Activated CD4-positive, alpha-beta T cell treated with anti-CD3 and anti-CD28 coated beads for 1 hour (primary cell): ENCODE results near the gene SH3BP4.

Experiments
- DNase-seq: peaks from one replicate; pipeline ENCODE4 v3.0.0-alpha.2; 2020

Gene SH3BP4

DNA sequence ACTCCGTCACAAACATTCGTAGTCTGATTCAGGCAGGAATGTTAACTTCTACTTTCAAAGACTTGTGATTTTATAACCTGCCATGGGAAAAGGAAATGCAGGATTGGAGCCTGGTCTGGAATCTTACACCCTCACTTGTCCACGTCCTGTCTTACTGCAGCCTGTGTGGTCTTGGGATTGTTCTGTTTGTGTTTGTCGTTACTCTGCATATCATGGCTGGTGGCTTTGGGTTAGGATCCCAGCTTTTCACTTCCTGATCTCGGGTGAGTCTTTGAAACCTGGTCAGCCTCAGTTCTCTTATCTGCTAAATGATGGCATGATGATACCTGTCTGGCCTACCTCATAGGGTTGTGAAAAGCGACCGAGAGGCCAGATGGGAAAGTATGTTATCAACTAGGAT lies 34.6 kb downstream of the SH3BP4 start:
- no peak for DNase-seq

DNA sequence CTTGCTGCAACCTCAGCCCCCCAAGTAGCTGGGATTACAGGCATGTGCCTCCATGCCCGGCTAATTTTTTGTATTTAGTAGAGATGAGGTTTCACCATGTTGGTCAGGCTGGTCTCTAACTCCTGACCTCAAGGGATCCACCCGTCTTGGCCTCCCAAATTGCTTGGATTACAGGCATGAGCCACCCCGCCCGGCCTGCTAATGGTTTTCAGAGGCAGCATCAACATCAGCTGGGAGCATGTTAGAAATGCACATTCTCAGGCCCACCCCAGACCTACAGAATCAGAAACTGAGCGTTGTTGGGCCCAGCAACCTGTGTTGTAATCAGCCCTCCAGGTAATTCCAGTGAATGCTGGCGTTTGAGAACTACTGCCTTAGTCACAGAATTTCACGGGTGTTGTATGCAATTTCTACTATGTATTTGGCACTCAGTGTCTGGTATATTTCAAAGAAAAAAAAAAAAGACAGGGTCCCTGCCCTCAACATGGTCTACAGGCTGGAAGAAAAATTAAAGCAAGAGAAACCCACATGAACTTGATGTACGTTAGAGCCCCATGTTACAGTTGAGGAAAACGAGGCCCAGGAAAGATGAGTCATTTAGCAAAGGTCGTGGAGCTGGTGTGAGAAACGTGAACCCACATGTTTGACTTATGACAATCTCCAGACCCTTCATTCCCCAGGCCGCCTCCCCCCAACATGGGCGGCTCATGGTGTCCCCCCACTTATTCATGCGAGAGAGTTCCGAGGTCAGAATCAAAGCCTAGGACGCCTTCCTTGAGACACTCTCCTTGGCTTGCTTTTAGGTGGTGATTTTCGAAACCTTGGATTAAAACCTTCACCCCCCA lies 35.3 kb downstream of the SH3BP4 start:
- DNase-seq = no peak

DNA sequence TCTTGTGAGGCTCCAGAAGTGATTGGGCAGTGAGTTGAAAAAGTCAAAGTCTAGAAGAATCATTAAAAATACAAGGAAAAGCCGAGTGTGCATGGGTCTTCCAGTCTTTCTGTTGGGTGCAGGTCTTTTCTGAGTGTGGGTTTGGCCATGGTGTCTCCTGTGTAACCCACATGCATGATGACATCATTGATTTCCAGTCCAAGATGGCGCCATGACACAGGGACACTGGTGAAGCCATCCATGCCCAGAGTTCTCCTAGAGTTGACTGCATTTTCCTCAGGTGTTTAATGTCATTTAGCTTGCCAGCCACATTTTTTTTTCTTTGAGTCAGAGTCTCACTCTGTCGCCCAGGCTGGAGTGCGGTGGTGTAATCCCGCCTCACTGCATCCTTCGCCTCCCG lies 35.9 kb downstream of the SH3BP4 start:
- DNase-seq = no peak

DNA sequence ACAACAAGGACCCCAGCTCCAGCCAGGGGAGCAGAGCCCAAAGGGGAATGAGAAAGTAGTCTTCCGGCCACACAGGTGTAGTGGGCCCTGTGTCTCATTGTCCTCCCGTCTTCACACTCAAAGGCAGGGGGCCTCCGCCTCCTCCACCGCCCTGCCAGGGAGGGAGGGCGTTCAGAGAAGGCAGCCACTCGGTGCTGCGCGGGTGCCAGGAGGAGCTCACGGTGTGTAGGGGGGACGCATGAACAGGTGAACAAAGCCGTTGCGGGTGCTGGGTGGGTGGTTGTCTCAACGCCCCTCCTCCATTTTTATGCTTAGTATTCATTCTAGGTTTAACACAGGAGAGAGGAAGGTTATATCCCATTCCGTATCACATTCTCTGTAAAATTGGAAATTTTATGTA lies 36.7 kb downstream of the SH3BP4 start:
- DNase-seq = no peak

DNA sequence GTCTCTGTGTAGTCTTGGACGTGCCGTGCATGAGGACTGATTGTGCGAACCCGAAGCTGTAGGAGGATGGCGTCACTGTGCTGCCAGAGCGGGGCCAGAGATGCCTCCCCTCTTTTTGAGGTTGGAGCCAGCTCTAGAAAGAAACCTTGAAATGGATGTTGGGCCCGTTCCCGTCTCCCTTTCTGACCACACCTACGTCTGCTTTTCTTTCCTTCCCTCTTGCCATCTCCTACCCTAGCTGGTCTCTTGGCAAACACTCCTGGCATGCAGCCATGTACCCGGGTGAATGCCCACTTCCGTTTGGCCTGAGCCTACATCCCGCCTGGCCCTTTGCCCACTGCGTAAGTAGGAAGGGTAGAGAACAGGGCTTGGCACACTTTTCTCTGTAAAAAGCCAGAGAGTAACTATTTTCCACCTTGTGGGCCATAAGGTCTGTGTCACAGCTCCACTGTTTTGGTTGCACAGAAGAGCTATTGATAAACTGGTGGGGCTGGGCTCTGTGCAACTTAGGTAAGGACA lies 37.4 kb downstream of the SH3BP4 start:
- DNase-seq = no peak

DNA sequence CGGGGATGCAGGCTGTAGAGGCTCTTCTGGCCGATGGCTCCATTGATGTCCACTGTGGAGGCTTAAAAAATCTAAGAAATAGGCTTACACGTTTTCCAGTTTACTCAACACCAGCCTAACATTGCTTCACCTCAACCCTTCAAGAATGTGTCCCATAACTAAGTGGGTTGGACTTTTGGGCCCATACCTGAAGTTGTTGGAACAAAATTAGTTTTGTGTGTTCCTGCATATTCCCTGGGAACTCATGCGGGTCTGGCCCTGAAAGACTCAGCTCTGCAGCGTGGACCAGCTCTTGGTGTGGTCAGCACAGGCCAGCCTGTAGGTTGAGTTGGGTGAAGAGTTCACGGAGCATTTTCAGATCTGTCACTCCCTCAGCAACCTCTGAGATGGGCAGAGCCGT lies 38.5 kb downstream of the SH3BP4 start:
- no peak for DNase-seq

DNA sequence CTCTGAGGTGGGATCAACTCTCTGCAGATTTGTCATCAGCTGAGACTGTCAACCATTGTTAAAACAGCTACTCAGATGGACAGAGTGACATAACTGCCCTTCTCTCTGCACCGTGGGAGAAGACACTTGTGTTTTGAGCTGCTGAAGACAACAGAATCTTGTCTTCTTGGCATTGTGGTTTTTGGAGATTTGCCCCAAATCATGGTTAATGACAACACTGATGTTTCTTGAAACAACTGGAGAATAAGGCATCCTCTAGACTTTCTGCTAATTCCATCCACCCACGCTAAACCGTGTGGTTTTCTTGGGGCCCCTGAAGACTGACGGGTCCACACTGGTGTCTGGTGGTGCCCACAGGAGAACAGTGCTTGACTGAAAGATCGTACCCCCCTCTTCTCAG lies 39.5 kb downstream of the SH3BP4 start:
- no peak for DNase-seq

DNA sequence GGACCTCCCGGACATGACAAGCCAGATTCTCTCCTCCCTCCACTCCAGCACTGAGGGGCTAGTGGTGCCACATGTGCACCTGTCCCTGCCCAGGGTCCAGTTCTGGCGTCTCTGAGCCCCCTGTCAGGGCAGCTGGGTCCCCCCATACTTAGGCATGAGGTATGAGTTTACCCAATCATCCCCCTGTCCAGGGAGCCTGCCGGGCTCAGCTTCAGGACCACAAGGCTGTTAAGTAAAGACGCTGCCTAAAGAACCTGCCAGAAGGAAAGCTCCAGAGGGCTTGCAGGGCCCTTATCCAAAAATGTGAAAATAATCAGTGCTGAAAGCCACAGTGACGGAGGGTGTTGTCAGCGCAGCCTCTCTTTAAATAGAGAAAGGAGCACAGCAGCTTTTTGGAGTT lies 40.0 kb downstream of the SH3BP4 start:
- DNase-seq = no peak

DNA sequence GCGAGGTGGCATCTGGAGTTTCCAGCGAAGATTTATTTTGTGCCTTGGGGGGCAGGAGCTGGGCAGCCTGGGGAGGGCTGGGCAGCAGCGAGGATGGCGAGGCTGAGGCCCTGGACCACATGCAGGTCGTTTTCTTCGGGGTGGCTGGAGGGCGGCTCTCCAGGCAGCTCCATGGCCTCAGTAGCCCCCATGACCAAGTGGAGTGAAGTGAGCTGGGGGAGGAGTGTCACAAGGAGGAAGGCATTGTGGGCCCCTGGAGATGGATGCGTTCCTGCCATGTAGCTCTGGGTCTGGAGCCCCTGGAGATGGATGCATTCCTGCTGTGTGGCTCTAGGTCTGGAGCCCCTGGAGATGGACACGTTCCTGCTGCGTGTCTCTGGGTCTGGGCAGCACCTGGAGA lies 40.4 kb downstream of the SH3BP4 start:
- no peak for DNase-seq

DNA sequence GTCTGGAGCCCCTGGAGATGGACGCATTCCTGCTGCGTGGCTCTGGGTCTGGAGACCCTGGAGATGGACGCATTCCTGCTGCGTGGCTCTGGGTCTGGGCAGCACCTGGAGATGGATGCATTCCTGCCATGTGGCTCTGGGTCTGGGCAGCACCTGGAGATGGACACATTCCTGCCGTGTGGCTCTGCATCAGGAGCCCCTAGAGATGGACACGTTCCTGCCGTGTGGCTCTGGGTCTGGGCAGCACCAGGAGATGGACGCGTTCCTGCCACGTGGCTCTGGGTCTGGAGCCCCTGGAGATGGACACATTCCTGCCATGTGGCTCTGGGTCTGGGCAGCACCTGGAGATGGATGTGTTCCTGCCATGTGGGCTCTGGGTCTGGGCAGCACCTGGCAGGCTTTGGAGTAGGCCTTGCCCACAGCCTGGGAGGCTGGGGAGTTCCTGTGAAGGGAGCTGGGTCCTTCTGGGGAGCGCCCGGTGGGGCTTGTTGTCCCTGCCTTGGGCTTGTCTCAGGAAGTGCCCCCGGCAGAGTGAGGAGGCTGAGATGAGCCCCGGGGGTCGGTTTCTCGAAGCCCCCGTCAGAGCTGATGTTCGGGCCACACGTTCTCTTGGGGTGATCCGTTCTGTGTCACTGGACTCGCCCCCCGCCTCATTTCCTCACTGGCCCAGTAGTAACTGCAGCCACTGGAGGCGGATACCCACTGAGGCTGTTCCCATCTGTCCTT lies 41.0 kb downstream of the SH3BP4 start:
- DNase-seq = no peak

DNA sequence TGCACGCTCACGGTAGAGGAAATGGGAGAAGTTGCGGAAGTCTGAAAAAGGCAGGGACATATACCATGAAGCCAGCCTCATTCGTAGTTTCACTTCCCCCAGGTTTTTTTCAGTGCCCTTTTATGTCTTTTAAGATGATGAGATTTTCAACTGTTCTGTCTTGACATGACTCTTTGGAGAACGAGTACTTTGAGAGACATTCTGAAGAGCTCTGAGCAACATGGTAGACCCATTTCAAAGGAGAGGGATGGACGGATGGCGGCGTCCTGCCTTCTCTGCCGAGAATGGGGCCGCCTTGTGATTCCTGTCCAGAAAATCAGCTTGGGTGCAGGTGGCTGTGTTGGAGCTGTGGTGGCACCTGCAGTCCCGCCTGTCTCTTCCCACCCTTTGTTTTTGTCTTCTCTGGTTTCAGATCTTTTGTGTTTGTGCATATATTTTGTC lies 41.7 kb downstream of the SH3BP4 start:
- no peak for DNase-seq

DNA sequence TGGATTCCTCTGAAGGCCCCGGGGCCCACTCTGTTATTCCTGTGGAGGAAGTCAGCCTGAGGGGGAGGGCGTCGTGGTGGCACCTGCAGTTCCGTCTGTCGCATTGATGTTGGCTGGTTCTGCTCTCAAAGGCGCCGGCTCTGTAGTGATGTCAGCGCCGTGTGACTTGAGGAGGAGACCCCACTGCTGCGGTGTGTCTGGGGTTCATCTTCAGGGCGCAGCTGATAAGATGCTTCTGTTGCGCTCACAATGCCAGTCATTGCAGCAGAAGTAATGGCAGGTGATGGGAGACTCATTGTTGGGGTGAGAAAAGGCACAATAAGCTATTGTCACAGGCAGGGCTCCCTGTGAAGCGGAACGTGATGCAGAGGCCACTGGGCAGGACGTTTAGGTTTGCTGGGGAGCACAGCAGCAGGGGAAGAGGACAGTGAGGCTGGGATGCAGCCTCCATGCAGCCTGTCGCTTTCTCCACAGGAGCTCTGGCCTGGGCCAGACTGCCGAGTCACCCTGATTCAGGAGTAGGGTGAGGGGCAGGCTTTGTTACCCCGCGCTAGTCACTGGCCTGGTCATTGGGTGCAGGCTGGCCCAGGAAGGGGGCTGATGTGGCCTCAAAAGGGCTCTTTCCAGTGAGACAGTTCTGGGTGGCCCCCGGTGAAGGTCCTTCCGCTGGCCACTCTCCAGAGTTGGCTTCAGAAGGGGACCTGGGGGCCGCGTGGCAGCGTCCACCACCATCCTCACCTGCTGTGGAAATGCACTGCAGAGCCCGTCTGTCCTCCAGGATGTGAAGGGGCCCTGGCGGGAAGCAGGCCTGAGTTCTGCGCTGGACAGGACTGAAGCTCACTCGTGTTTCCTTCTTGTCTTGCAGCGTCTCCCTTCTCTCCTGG lies 42.9 kb downstream of the SH3BP4 start:
- DNase-seq = no peak

DNA sequence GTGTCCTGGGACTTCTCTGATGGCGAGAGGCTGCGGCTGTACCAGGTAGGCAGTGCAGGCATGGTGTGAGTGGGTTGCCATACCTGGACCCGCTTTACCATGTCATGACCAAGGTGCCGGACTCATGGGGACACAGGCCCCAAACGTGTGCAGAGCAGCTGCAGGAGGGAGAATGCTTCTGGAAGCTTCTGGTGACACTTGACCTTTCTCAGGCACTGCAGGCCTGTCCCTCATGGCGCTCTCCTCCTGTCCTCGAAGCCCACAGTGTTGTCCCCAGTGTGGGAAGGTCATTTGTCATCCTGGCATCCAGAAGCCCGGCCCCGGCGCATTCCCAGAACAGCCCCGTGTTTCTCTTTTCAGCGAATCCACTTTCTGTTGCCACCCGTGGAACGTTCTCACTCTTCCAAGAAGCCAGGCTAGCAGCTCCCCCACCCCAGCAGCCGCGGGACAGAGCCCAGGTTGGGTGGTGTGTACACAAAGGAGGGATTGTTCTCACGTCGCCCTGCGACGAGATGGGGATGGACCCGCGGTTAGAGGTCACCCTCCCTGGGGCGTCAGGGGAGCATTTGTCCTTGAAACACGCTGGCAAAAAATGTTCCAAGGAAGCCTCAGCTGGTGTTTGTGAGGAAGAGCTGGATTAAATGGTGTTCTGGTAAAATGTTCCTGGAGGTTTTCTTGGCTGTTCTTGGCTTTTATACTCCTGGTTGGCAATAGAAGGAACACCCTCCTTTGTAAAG lies 43.7 kb downstream of the SH3BP4 start:
- no peak for DNase-seq

DNA sequence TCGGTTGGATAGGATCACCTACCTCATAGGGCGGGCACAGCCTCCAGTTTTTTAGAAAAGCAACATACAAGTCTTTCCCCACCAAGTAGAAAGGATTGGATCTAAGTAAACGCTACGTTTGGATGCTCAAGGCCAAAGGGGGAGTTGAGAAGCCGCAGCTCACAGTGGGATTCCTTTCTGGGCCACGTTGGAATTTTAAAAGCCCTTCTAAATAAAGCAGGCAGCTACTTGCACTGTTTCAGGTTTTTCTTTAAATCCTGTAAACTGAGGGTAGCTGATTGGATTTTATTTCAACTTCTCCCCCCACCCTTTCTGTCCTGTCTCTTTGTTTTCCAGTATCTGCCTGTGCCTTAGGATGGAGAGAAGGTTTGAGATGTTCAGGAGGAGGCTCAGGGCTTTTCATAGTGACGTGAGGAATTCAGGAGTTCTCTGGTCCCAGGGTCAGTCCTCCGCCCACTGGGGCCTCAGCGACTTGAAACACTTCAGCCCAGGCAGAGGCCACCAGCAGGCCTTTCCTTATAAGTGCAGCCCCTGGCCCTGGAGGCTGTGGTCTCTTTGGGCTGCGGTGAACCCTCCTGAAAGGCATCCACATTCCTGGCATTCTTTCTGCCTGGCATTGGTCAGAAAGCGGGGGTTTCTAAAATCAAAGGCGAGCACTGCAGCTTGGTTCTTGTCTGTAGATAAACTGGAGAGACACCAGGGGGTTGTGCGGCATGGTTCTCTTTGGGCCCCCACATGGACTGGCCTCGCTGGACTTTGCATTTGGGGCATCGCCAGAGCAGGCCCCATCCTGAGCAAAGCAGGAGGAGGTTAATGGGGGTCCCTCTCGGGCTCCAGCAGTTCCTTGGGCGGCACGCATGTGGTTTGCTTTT lies 44.5 kb downstream of the SH3BP4 start:
- DNase-seq = no peak

DNA sequence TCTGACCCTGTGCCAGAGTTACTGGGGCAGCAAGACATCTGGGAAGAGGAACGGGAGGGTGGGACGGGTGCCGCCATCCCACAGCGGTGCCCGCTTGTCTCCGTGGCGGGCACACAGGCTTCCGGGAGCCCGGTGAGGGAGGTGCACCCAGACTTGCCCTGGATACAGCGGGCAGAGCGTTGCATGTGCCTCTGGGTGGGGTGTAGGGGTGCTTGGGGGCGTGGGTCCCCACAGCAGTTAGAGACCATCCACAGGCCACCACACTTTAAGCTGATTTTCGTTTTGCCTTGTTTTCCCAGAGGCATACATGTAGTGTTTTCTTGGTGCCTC lies 45.1 kb downstream of the SH3BP4 start:
- no peak for DNase-seq

DNA sequence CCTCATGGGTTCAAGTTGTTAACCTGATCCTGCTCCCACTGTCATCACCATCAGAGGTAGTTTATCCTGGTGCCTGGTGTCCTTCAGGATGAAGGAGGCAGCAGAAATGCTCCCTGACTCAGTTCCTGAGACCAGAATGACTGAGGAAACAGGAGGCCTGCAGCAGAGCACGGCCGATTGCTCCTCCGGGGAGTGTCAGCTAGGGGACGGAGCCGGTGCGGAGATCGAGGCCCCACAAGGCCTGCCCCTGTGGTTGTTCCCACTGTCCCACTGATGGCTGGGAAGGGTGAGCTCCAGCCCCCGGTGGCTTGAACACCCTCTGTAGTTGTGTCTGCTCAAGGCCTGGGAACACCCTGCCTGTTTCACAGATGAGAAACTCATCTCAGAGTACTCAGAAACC lies 45.6 kb downstream of the SH3BP4 start:
- DNase-seq = no peak

DNA sequence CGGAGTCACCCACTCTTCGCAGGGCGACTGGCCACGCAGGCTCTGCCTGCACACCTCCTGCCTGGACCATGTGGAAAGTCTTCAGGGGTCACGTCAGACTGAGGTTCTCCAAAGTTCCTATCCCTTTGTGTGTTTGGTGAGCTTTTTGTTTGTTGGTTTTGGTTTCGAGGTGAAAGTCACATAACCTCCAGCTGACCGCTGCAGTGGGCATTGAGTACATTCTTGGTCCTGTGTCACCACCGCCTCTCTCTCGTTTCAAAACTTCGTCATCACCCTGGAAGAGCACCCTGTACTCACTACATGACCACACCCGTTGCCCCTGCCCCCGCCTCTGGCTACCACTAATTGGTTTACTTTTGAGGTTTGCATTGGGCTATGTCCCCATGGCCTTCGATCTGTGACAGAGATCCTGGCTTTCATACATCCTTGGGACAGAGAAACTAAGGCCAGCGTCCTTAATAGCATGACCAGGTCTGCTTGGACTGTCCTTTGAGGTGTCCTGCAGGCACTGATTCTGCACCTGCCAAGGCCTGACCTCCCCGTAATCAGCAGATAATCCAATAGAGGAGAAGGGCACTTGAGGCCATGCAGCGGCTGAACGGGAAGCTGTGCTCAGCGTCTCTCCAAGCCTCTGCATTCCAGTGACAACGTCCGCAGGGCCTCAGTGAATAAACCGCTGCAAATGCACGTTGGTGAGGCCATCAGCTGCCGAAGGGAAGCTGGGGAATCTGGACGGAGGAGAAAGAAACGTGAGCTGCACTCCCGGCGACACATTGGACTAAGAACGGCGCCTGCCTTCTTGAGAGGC lies 46.8 kb downstream of the SH3BP4 start:
- no peak for DNase-seq

DNA sequence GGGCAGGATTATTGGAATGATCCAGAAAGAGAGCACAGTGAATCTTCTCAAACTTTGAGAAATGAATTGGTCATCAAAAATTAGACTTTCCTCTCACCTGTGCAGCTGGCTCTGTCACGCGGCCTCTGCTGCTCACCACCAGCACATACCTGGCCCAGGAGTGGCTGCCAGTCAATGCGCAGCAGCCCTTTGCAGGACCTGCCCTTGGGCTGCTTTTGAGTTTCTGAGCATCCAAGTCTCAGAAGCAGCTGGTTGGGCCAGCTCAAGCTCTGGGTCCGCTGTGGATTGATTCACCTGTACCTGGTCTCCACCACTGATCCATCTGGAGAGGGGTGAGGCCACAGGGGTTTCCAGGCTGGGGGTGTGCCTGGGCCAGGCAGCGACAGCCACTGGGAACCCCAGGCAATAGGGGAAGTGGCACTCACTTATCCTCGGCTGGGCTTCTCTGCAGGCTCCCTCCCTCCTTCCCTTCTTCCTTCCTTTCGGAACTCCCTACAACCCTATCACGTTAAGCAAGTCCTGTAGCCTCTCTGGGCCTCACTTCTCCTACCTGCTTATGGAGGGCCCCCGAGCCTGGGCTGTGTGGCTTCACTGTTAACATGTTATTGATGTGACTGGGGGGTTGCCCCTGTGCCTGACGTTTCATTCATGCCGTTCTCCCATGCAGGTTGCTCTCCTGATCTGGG lies 48.1 kb downstream of the SH3BP4 start:
- no peak for DNase-seq

DNA sequence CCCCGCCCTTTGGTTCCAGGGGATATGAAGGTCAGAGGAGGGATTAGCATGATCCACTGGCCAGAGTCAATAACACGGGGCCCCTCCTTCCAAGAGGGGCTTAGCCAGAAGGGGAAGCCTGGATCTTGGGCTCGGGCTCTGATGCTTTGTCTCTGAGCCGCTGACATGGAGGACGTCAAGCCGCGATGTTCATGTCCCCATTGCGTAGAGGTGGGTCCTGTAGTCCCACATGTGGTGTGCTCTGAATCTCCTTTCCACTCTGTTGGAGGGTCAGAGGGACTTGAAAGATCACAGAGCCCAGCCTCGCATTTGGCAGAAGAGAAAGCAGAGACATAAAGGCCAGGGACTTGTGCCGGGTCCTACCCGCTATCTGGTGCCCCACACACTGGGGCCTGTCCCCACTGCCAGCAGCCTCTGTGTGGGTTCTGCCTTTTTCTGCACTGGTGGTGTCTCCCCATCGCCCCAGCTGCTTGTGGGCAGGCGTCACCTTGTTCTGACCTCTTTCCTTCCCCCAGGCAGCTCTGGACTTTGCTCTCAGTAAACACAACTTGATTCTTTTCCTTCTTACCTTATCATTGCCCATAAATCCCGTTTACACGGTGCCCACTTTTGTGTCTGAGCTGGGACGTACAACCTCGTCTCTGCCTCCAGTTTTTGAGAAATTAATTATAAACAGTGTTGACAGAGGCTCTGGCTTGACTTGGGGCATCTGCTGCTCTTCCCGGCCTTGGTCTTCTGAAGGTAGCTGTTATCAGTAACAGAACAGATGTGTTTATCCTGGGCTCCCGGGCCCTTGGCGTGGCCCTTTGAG lies 48.8 kb downstream of the SH3BP4 start:
- no peak for DNase-seq
